HG03095 (cell line): ENCODE data around the gene FOXO3.
"Not testable (repeated sequence)": the region's sequence is repeated elsewhere in the genome, so short reads cannot be mapped to it uniquely, and the experiment has no call there.

ENCODE experiments used
- ATAC-seq: cut with Tn5 transposase; IDR thresholded peaks from one replicate; pipeline ENCODE4 v1.9.1; 2021; ENCODE audit warnings: moderate library complexity; ENCODE audit not compliant: unreplicated experiment

FOXO3 gene

GRCh38 chr6:108560463-108561308 lies at the start of gene FOXO3:
Gene FOXO3 (plus strand): TSS chr6:108560917. CDS start chr6:108561209, 292 bp downstream.
- ATAC-seq, result no peak

- ATAC-seq, result no peak
Observed at GRCh38 chr6:108518714-108519576, 41.8 kb upstream of the FOXO3 start.

- no peak for ATAC-seq
Observed at GRCh38 chr6:108521616-108522107, 39.1 kb upstream of the FOXO3 start.

- ATAC-seq, result no peak
Observed at GRCh38 chr6:108523697-108524096, 37.0 kb upstream of the FOXO3 start.

GRCh38 chr6:108524528-108525248 lies 36.0 kb upstream of the FOXO3 start:
- no peak for ATAC-seq

GRCh38 chr6:108526739-108527174 lies 34.0 kb upstream of the FOXO3 start:
- ATAC-seq, result no peak

- no peak for ATAC-seq
Observed at GRCh38 chr6:108528878-108529277, 31.8 kb upstream of the FOXO3 start.

- ATAC-seq, result no peak
Observed at GRCh38 chr6:108531332-108531731, 29.4 kb upstream of the FOXO3 start.

- no peak for ATAC-seq
Observed at GRCh38 chr6:108535114-108535742, 25.5 kb upstream of the FOXO3 start.

GRCh38 chr6:108535920-108536535 lies 24.7 kb upstream of the FOXO3 start:
- ATAC-seq, result not testable (repeated sequence)

- ATAC-seq, result peak; percentile 54
Observed at GRCh38 chr6:108541843-108542759, 18.6 kb upstream of the FOXO3 start.

GRCh38 chr6:108543175-108543940 lies 17.4 kb upstream of the FOXO3 start:
- no peak for ATAC-seq

- ATAC-seq, result no peak
Observed at GRCh38 chr6:108544606-108545005, 16.1 kb upstream of the FOXO3 start.

- ATAC-seq, result no peak
Observed at GRCh38 chr6:108546079-108547049, 14.4 kb upstream of the FOXO3 start.

GRCh38 chr6:108549241-108549640 lies 11.5 kb upstream of the FOXO3 start:
- ATAC-seq, result no peak

- no peak for ATAC-seq
Observed at GRCh38 chr6:108549741-108550140, 11.0 kb upstream of the FOXO3 start.

GRCh38 chr6:108550256-108550655 lies 10.5 kb upstream of the FOXO3 start:
- ATAC-seq, result no peak
